HCT116 (cell line): Measurements from ENCODE around the gene CSGALNACT2. TPM values are rescaled to one million over a fixed set of nuclear protein-coding genes. Genes with fewer than 3 reads are reported as not detected.

Source experiments
- ATAC-seq: fragments of 200-7000 bp; cut with Tn5 transposase; 2 replicates; pipeline ENCODE4 v1.9.1; 2020; ENCODE audit warnings: mild to moderate bottlenecking, moderate library complexity
- BruUV-seq: library from RNA; stranded (reverse); fragments of 400-500 nt; replicated peaks from 2 replicates; lab custom pipeline; 2021; lab: Mats Ljungman, UMichigan
- CTCF ChIA-PET: fragments of 300-600 bp; sonication (Branson Sonifier 250); formaldehyde crosslinking; loops from one replicate; lab custom pipeline; 2021; ENCODE audit warnings: antibody characterized with exemption; lab: Charles Lee
- POLR2A ChIA-PET: fragments of 300-600, 350-600 bp; sonication (Branson Sonifier 250); formaldehyde crosslinking; loops from one replicate; lab custom pipeline; 2021; ENCODE audit warnings: antibody characterized with exemption; lab: Charles Lee
- RAD21 ChIA-PET, 2 experiments: fragments of 300-600 bp; sonication (Branson Sonifier 250); formaldehyde crosslinking; loops; one replicate each; lab custom pipeline; 2023; ENCODE audit warnings: low total read pairs in 2 of 2; ENCODE audit not compliant: uncharacterized antibody in 2 of 2, unreplicated experiment in 2 of 2, low non-redundant PET in 1 of 2; lab: Charles Lee
- DNase-seq: peaks from one replicate; pipeline ENCODE4 v3.0.0-alpha.2; 2010; ENCODE audit warnings: low read depth, low spot score
- H2AFZ ChIP-seq: fragments of 200-600 bp; shearing (Covaris generic), sonication (generic); 2 replicates; pipeline ENCODE4 v1.6.1; 2017; ENCODE audit warnings: low read depth, mixed run types, mixed read lengths, antibody characterized with exemption, low read length; ENCODE audit not compliant: poor library complexity, severe bottlenecking
- H3K27ac ChIP-seq: 2 replicates; pipeline ENCODE4 v1.5.1; 2012; ENCODE audit warnings: low read depth, low read length
- H3K27me3 ChIP-seq: fragments of 200-600 bp; sonication (generic); 2 replicates; pipeline ENCODE4 v1.6.1; 2016; ENCODE audit warnings: mixed run types, low read length, mixed read lengths; ENCODE audit not compliant: insufficient read depth
- H3K36me3 ChIP-seq, 2 experiments: fragments of 200-500 bp in 1 of 2; fragments of 200-600 bp in 1 of 2; sonication (Bioruptor generic) in 1 of 2; sonication (generic) in 1 of 2; 2 replicates each; pipeline versions ENCODE4 v1.5.1 to v1.6.1; 2014 to 2016; ENCODE audit warnings: low read length in 2 of 2, inconsistent platforms in 1 of 2, mixed read lengths in 1 of 2, mixed run types in 1 of 2; ENCODE audit not compliant: insufficient read depth in 2 of 2, control insufficient read depth in 1 of 2
- H3K4me1 ChIP-seq, 2 experiments: fragments of 200-600 bp in 1 of 2; sonication (generic) in 1 of 2; 2 replicates each; pipeline versions ENCODE4 v1.5.1 to v1.6.1; 2012 to 2017; ENCODE audit warnings: low read length in 2 of 2, inconsistent platforms in 1 of 2, mild to moderate bottlenecking in 1 of 2, mixed read lengths in 1 of 2, mixed run types in 1 of 2, moderate library complexity in 1 of 2; ENCODE audit not compliant: insufficient read depth in 2 of 2, control insufficient read depth in 1 of 2
- H3K4me2 ChIP-seq: fragments of 200-600 bp; sonication (generic); 2 replicates; pipeline ENCODE4 v1.6.1; 2017; ENCODE audit warnings: mixed run types, low read length, mixed read lengths
- H3K4me3 ChIP-seq, 2 experiments: fragments of 200-600 bp in 1 of 2; sonication (generic) in 1 of 2; replicated peaks in 1 of 2; 2 replicates each; pipeline ENCODE4 v1.5.1; 2011 to 2016; ENCODE audit warnings: low read length in 2 of 2, control low read depth in 1 of 2, low read depth in 1 of 2, mild to moderate bottlenecking in 1 of 2, mixed read lengths in 1 of 2, mixed run types in 1 of 2
- H3K79me2 ChIP-seq: fragments of 200-600 bp; sonication (generic); 2 replicates; pipeline ENCODE4 v1.6.1; 2017; ENCODE audit warnings: mild to moderate bottlenecking, mixed run types, low read length, moderate library complexity, mixed read lengths; ENCODE audit not compliant: insufficient read depth
- H3K9ac ChIP-seq: fragments of 200-600 bp; sonication (generic); 2 replicates; pipeline ENCODE4 v1.6.1; 2016; ENCODE audit warnings: low read length, mixed read lengths
- H3K9me2 ChIP-seq: fragments of 200-600 bp; sonication (generic), shearing (Covaris generic); 2 replicates; pipeline ENCODE4 v1.6.1; 2017; ENCODE audit warnings: mixed run types, mild to moderate bottlenecking, moderate library complexity; ENCODE audit not compliant: insufficient read depth
- H3K9me3 ChIP-seq, 2 experiments: fragments of 200-500 bp in 1 of 2; fragments of 200-600 bp in 1 of 2; sonication (Bioruptor generic) in 1 of 2; sonication (generic) in 1 of 2; 2 replicates each; pipeline ENCODE4 v1.6.1; 2014 to 2017; ENCODE audit warnings: low read length in 2 of 2, mixed read lengths in 2 of 2, inconsistent platforms in 1 of 2, low read depth in 1 of 2, mild to moderate bottlenecking in 1 of 2, mixed run types in 1 of 2, moderate library complexity in 1 of 2; ENCODE audit not compliant: control insufficient read depth in 1 of 2, insufficient read depth in 1 of 2
- H4K20me1 ChIP-seq: fragments of 200-600 bp; sonication (generic), shearing (Covaris generic); 2 replicates; pipeline ENCODE4 v1.6.1; 2017; ENCODE audit warnings: mixed run types, mild to moderate bottlenecking, moderate library complexity; ENCODE audit not compliant: insufficient read depth
- CEBPB ChIP-seq: IDR thresholded peaks from 2 replicates; pipeline ENCODE4 v1.6.1; 2012; ENCODE audit warnings: low read depth
- ZBTB33 ChIP-seq: IDR thresholded peaks from 2 replicates; pipeline ENCODE4 v1.6.1; 2011; ENCODE audit warnings: mild to moderate bottlenecking, low read length, moderate library complexity; ENCODE audit not compliant: insufficient replicate concordance; ENCODE audit errors: extremely low read depth
- intact Hi-C: fragments of 100-400 bp; cut with micrococcal nuclease; formaldehyde crosslinking; loops from 2 replicates; pipeline ENCODE4 v1.10.0; 2022
- total RNA-seq: library from RNA; stranded (reverse); gene quantifications from one replicate; pipeline ENCODE4 v1.2.1, GENCODE V29; 2021; ENCODE audit not compliant: unreplicated experiment
- TF ChIP-seq, protein P1 (sequence below): IDR thresholded peaks from 2 replicates; pipeline ENCODE4 v1.6.1; 2012; ENCODE audit warnings: low read depth

Gene CSGALNACT2
- total RNA-seq, 1 experiment from 2014 or later, result 9.9 TPM

GRCh38 chr10:43225004-43225786, 87.0 kb downstream of the CSGALNACT2 start:
- no peak overlapping the region for H3K4me2 ChIP-seq
- H3K4me1 ChIP-seq, result peaks cover 6 to 21% of the 10 kb centered on the region in 2 experiments; a peak in 3 of 4 replicates
- intact Hi-C loops, result no loop called here
- no peak overlapping the region for H2AFZ ChIP-seq
- no TSS peak for BruUV-seq
- no peak for DNase-seq
- ChIA-PET RAD21 (no interaction called here), CTCF (interaction anchor here (1.3 kb wide), 1 partner anchor 20 kb away, joined by 3 read pairs; no protein-coding TSS in a partner anchor), POLR2A (no interaction called here)
- no peaks in the 10 kb centered on the region for H3K27me3 ChIP-seq
- TF ChIP-seq, protein P1, sequence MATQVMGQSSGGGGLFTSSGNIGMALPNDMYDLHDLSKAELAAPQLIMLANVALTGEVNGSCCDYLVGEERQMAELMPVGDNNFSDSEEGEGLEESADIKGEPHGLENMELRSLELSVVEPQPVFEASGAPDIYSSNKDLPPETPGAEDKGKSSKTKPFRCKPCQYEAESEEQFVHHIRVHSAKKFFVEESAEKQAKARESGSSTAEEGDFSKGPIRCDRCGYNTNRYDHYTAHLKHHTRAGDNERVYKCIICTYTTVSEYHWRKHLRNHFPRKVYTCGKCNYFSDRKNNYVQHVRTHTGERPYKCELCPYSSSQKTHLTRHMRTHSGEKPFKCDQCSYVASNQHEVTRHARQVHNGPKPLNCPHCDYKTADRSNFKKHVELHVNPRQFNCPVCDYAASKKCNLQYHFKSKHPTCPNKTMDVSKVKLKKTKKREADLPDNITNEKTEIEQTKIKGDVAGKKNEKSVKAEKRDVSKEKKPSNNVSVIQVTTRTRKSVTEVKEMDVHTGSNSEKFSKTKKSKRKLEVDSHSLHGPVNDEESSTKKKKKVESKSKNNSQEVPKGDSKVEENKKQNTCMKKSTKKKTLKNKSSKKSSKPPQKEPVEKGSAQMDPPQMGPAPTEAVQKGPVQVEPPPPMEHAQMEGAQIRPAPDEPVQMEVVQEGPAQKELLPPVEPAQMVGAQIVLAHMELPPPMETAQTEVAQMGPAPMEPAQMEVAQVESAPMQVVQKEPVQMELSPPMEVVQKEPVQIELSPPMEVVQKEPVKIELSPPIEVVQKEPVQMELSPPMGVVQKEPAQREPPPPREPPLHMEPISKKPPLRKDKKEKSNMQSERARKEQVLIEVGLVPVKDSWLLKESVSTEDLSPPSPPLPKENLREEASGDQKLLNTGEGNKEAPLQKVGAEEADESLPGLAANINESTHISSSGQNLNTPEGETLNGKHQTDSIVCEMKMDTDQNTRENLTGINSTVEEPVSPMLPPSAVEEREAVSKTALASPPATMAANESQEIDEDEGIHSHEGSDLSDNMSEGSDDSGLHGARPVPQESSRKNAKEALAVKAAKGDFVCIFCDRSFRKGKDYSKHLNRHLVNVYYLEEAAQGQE, result no peak
- TF ChIP-seq CEBPB, result no peak
- TF ChIP-seq, all 23 proteins: peak for 0
- no peak overlapping the region for H3K9ac ChIP-seq
- no peak overlapping the region for H3K4me3 ChIP-seq
- H3K79me2 ChIP-seq, result no peaks in the 10 kb centered on the region
- no peaks in the 10 kb centered on the region for H3K36me3 ChIP-seq
- no peaks in the 10 kb centered on the region for H3K9me3 ChIP-seq
- no peaks in the 10 kb centered on the region for H4K20me1 ChIP-seq
- no peaks in the 10 kb centered on the region for H3K9me2 ChIP-seq
- ATAC-seq, result no peak
- no peak overlapping the region for H3K27ac ChIP-seq

DNA sequence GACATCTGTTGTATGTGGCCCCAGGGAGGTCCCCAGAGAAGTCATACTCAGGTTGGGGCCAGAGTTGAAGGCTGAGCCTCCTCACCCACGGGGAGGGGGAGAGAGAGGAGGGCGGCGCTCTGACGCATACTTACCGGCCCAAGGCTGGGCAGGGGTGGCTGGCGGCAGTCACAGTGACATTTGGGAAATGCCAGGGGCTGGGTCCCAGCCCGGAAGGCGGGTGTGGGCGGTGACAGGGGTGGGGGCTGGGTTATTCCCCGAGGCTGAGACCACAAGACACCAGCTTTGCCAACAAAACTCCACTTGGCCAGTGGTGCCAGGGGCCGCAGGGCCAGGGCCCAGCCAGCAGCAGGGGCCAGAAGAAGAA, 87.5 kb downstream of the CSGALNACT2 start:
- H3K9me2 ChIP-seq, result no peaks in the 10 kb centered on the region
- H3K9me3 ChIP-seq, result no peaks in the 10 kb centered on the region
- ChIA-PET POLR2A (no interaction called here), CTCF (no interaction called here), RAD21 (no interaction called here)
- ATAC-seq (no peak), DNase-seq (no peak)
- H3K27me3 ChIP-seq, result no peaks in the 10 kb centered on the region
- no peaks in the 10 kb centered on the region for H4K20me1 ChIP-seq
- no peaks in the 10 kb centered on the region for H3K36me3 ChIP-seq
- H3K4me3 ChIP-seq, result no peak overlapping the region
- intact Hi-C loops, result no loop called here
- peaks cover 6 to 22% of the 10 kb centered on the region in 2 experiments; a peak in 3 of 4 replicates for H3K4me1 ChIP-seq
- H2AFZ ChIP-seq, result no peak overlapping the region
- TF ChIP-seq ZBTB33, result no peak
- H3K79me2 ChIP-seq, result no peaks in the 10 kb centered on the region
- BruUV-seq, result no TSS peak
- no peak overlapping the region for H3K4me2 ChIP-seq
- H3K27ac ChIP-seq, result no peak overlapping the region
- H3K9ac ChIP-seq, result no peak overlapping the region
